ENCODE data around the gene HSD3B2.

The HSD3B2 gene

GRCh38 chr1:119462964-119463363 lies 48.0 kb downstream of the HSD3B2 start:
- no peak for DNase-seq (ENCODE audit: low spot score)

GRCh38 chr1:119463569-119463968 lies 48.6 kb downstream of the HSD3B2 start:
- DNase-seq (ENCODE audit: low spot score), result no peak

- DNase-seq (ENCODE audit: low spot score), result no peak
These were observed 51.5 kb downstream of the HSD3B2 start for GRCh38 chr1:119466445-119466844.

GRCh38 chr1:119467219-119467618 lies 52.3 kb downstream of the HSD3B2 start:
- no peak for DNase-seq (ENCODE audit: low spot score)

GRCh38 chr1:119467857-119468668 lies 53.1 kb downstream of the HSD3B2 start:
- DNase-seq (ENCODE audit: low spot score), result no peak

- no peak for DNase-seq (ENCODE audit: low spot score)
These were observed 54.8 kb downstream of the HSD3B2 start for GRCh38 chr1:119469741-119470140.

GRCh38 chr1:119470377-119470776 lies 55.4 kb downstream of the HSD3B2 start:
- no peak for DNase-seq (ENCODE audit: low spot score)

- no peak for DNase-seq (ENCODE audit: low spot score)
These were observed 56.0 kb downstream of the HSD3B2 start for GRCh38 chr1:119470958-119471357.

GRCh38 chr1:119471566-119471965 lies 56.6 kb downstream of the HSD3B2 start:
- DNase-seq (ENCODE audit: low spot score), result no peak

GRCh38 chr1:119472080-119472818 lies 57.3 kb downstream of the HSD3B2 start:
- no peak for DNase-seq (ENCODE audit: low spot score)

Data from hematopoietic multipotent progenitor cell treated with erythropoietin and hydrocortisone succinate and interleukin-3 and kit ligand, for 17 days (in vitro differentiated cells).